Frontal cortex (tissue), 4 donors: ENCODE data around the gene EFHC1. TPM values are rescaled to one million over a fixed set of nuclear protein-coding genes. Genes with fewer than 3 reads are reported as not detected.

Experiments
- DNase-seq, 2 donors: peaks; one replicate each; pipeline ENCODE4 v3.0.0; 2012; ENCODE audit warnings: low spot score in 2 of 2
- FAIRE-seq: peaks from 2 replicates; lab custom pipeline; 2012; peaks lifted over from hg19 to GRCh38; lab: Jason Lieb, UNC
- total RNA-seq: library from RNA; depleted of rRNA; stranded (reverse); fragments of >200 nt; gene quantifications from one replicate; pipeline ENCODE4 v1.2.3, GENCODE V29; 2014
- donor health status: control.
- donor health status: control.
- donor health status: control.

Gene EFHC1
- total RNA-seq, 1 donor from 2014 or later, result 22.4 TPM

- DNase-seq (no peak), FAIRE-seq (no peak)
Observed at GRCh38 chr6:52395969-52396368, 24.2 kb upstream of the EFHC1 start.

GRCh38 chr6:52399511-52400312, 20.4 kb upstream of the EFHC1 start:
- FAIRE-seq, result no peak

DNA sequence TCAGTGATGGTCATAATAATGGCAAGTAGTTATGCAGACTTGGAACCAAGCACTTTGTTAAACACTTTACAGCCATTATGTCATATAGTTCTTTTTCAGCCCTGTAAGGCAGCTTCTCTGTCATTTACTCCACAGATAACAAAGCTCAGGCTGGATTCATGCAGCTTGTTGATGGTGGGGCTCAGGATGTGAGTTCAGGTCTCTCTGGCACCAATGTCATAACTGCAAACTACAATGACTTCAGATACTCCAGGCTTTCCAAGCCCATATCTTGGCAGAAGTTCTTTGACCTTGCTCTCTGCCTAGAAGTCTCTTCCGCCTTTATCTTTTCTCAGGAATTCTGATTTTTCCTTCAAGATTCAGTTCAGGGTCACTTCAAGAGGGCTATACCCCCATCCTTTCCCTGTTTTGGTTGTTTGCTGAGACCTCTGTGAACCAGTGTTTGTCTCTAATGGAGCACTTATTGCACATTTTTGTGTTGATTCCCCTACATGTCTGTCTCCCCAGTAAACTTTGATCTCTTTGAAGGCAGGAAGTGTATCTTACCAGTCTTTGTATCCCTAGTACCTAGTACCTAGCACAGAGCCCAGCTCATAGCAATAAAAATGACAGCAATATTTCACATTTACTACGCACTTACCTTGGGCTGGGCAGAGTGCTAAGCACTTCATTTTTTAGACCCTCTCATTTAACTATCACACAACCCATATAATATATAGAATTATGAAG, 19.7 kb upstream of the EFHC1 start:
- DNase-seq, result no peak
- no peak for FAIRE-seq

More at GRCh38 chr6:52399511-52400312, 20.4 kb upstream of the EFHC1 start:
- peak; percentile 52 to 54 for DNase-seq

GRCh38 chr6:52403086-52403485, 17.1 kb upstream of the EFHC1 start:
- no peak for FAIRE-seq
- DNase-seq, result no peak

DNA sequence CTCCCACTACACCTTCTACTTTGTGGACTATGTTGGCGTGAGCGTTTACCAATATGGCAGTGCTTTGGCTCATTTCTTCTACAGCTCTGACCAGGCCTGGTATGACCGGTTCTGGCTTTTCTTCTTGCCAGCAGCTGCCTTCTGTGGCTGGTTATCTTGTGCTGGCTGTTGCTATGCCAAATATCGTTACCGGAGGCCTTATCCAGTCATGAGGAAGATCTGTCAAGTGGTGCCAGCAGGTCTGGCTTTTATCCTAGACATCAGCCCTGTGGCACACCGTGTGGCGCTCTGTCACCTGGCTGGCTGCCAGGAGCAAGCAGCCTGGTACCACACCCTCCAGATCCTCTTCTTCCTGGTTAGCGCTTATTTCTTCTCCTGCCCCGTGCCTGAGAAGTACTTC, 16.5 kb upstream of the EFHC1 start:
- DNase-seq (no peak), FAIRE-seq (no peak)

GRCh38 chr6:52405243-52405642, 14.9 kb upstream of the EFHC1 start:
- FAIRE-seq (no peak), DNase-seq (no peak)

- DNase-seq, result no peak
Observed at GRCh38 chr6:52407467-52407866, 12.7 kb upstream of the EFHC1 start.

DNA sequence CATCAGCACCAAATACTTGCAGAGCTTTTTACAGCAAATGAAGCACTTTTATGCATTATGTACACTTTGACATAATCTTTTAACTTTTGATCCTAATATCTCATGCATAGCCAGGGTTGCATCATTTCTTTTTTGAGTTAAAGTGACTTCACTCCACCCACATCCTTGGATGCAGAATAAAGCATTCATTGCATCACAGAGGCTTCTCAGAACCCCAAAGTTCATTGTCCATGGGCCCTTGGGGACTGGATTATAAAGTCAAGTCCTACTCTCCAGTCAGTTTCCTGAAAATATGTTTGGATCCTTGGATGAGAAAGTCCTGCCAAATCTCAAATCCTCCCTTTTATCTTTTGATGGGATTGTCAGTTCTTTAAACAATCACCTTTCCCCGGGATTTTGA, 10.6 kb upstream of the EFHC1 start:
- DNase-seq (no peak), FAIRE-seq (no peak)

More at GRCh38 chr6:52407467-52407866, 12.7 kb upstream of the EFHC1 start:
- peak; percentile 8 for FAIRE-seq

DNA sequence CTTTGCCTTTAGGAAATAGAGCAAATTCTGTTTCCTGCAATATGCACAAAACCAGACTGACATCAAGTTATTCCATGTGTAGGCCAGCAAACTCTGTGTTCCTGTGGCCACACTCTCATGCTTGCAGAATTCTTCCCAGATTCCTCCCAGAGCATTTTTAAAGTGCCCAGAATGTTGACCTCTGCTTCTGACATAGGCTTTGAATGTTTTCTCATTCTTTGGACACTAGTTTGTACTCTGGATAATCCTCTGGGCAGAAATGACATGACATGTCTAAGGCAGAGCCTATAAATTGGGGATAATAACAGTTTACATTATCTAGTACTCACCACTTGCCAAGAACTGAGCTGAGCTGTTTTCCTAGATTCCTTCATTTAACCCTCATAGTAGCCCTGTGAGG, 9.2 kb upstream of the EFHC1 start:
- DNase-seq (no peak), FAIRE-seq (no peak)

GRCh38 chr6:52411911-52412310, 8.2 kb upstream of the EFHC1 start:
- DNase-seq (no peak), FAIRE-seq (no peak)

DNA sequence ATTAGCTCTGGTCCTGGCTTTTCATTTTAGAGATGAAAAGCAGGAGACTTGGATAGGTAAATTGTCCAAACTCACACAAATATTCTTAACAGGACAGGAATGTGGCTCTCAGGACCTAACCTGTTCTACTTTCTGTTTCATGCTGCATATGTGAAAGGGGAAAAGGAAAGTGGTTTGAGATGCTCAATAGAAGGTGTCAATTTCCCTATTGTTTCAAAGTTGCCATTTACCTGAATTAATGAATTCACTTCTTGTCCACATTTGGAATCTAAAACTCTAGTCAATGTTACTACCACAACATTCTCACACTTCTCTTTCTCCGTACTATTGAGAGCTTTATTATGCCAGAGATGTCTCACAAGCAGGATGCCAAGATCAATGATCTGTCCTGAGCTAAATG, 4.8 kb upstream of the EFHC1 start:
- DNase-seq (no peak), FAIRE-seq (no peak)

DNA sequence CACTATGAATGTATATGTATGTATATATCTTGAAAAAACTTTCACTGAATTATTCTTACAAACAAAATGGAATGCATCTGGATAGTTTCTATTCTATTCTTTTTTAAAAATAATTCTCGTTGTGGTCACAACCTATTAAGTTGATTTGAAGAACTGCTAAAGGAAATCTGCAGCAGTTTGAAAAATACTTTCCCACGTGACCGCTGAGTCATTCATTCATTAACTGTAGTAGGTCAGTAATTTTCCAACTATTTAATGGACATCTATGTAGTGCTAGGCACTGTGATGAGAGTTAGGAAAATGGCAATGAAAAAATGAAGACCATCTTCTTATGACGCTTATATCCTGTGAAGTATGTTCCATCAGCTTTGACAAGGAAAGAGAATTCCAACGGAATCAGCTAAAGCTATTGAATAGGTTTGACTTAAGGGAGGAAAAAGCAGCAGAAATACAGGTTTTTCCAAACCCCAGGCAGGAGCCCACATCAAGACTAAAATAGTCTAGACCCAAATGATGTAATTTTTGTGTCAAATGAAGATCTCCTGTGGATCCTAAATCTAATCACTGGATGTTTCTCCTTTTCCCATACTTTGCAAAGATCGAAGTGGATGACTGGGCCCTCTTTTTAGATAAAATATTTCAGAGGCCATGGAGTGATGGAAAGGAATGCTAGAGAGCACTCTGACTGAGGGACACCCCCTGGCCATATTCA, 4.1 kb upstream of the EFHC1 start:
- FAIRE-seq (no peak), DNase-seq (no peak)

DNA sequence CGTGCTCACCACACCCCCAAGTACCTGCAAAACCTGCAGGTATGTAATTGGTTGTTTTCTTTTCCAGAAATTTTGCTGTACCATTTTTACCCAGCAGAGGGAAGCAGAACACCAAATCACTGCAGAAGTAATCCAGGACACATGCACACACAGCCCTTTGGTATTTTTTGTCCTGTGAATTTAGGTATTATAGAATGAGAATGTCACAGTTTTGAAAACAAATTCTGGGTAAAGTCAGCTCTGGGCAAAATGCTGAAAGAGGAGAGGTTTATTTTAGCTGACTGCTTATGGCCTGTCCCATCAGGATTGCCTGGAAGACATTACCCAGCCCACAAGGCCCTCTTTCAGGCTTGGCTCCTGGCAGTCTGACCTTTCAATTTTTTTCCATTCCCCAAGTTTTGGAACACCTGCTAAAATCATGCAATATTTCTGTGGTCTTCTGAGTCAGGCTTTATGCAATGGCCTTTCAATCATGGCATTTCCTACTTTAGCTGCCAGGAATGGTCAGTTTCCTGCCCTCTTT, 3.5 kb upstream of the EFHC1 start:
- FAIRE-seq, result no peak
- DNase-seq, result peak in 1 of 2 donors; percentile 42

GRCh38 chr6:52417675-52418111, 2.4 kb upstream of the EFHC1 start:
- DNase-seq (no peak), FAIRE-seq (no peak)

GRCh38 chr6:52418606-52419005, 1.5 kb upstream of the EFHC1 start:
- DNase-seq (no peak), FAIRE-seq (no peak)

DNA sequence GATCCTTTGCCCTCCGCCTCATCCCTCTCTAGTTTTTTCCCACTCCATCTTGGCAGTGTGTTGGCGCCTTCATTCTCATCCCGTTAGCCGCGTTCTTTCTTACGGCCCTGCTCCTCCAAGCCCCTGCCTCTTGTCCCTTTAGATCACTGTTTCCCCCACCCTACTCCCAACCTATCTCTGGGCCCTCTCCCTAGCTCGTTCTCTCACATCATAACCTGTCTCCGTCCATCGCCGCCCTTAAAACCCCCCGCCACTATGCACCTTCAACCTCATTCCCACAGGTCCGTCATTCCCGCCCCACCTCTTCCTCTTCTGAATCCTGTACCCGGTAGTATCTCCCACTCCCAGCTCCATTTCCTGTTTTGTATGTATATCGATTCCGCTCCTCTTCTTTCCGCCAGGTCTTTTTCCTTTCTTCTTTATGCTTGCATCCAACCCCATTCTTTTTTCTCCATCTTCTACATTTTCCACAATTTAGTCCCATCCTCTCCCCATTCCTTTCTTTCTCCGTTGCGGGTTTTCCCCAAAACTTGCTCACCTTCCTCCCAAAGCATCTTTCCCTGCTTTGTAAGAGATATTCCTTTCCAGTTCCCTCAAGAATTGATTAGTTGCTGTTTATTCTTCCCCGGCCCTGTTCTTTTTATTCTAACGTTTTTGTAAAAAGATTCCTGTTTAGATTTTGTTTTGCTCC, 671 bp downstream of the EFHC1 start:
- no peak for DNase-seq
- FAIRE-seq, result no peak

DNA sequence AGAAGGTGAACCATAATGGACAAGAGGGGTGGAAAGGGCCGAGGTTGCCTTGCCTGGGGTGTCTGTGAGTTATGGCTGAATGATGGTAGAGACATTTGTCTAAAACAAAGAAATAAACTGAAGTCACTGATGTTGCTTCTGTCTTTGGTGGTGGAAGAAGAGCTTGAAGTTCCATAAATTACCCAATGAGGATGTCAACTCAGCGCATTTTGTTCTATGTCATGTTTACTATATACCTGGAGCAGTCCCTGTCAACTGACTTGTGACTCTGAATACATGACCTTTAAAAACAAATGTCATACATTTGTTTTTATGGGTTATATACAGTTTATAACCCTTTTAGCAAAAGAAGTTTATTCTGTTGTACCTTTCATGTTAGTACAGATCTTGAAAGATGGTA, 2.0 kb downstream of the EFHC1 start:
- FAIRE-seq (no peak), DNase-seq (no peak)

DNA sequence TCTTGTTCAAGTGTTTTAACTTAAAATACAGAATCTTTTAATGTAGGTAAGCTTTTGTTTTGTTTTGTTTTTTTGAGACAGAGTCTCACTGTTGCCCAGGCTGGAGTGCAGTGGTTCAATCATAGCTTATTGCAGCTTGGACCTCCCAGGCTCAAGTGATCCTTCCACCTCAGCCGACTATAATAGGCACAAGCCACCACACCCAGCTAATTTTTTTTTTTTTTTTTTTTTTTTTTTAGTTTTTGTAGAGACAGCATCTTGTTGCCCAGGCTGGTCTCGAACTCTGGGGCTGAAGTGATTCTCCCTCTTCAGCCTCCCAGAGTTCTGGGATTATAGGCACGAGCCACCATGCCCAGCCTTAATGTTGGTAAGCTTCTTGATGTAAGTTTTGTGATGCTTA, 3.3 kb downstream of the EFHC1 start:
- FAIRE-seq (no peak), DNase-seq (no peak)

DNA sequence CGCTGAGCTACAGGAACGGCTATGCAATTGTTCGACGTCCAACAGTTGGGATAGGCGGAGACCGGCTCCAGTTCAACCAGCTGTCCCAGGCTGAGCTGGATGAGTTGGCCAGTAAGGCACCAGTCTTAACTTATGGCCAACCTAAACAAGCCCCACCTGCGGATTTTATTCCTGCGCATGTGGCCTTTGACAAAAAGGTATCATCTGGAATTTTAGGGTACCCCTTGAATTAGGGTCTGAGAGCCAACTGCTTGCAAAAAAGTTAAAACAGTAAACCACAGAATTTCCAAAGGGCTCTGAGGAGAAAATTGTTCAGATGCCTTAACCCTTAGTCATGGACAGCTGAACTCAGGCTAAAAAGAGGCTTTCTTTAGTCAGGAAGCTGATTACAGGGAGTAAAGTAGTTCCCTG, 3.8 kb downstream of the EFHC1 start:
- no peak for DNase-seq
- FAIRE-seq, result no peak

- DNase-seq, result no peak
- FAIRE-seq, result no peak
Observed at GRCh38 chr6:52424513-52424912, 4.4 kb downstream of the EFHC1 start.
